Caki2 (cell line): Measurements from ENCODE around the gene MYH11. TPM values are rescaled to one million over a fixed set of nuclear protein-coding genes. Genes with fewer than 3 reads are reported as not detected.
"Not testable (repeated sequence)": the region's sequence is repeated elsewhere in the genome, so short reads cannot be mapped to it uniquely, and the experiment has no call there.

Experiments used
- DNase-seq: peaks from one replicate; pipeline ENCODE4 v3.0.0-alpha.2; 2015; ENCODE audit warnings: low read depth
- in situ Hi-C: cut with HindIII; loops from 2 replicates; pipeline ENCODE4 v1.10.0; 2016; ENCODE audit warnings: low sequenced_read_pairs, low pct_unique_long_range_greater_than_20kb, mixed read lengths
- total RNA-seq: library from RNA; depleted of rRNA; stranded (reverse); fragments of >200 nt; shearing (Covaris generic); gene quantifications from 2 replicates; pipeline ENCODE4 v1.2.3, GENCODE V29; 2014; ENCODE audit warnings: low replicate concordance; rRNA removed

Gene MYH11
- total RNA-seq, 1 experiment from 2014 or later: not detected

DNA sequence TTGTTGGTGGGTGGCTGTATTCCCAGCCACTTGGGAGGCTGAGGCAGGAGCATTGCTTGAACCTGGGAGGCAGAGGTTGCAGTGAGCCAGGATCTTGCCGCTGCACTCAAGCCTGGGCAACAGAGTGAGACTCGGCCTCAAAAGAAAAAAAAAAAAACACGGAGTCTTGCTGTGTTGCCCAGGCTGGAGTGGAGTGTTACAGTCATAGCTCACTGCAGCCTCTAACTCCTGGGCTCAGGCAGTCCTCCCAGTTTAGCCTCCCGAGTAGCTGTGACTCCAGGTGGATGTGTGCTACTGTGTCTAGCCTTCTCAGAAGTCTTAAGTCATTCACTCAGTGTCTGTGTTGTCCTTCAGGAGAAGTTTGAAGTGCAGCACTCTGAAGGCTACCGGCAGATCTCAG, 179.4 kb downstream of the MYH11 start:
- in situ Hi-C loops: no loop called here

DNA sequence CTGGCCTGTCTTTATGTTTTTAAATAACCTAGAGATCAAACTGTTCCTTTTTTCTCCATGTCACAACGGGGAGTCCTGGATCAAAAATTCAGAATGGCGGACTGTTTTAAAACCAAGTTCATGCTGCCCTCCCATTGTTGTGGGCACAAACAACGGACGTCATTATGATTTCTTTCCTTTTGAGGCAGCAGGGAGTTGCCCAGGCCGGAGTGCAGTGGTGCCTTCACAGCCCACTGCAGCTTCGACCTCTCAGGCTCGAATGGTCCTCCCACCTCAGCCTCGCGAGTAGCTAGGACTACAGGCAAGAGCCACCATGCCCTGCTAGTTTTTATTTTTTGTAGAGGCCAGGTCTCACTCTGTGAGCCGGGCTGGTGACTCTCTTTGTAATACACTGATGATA, 180.3 kb downstream of the MYH11 start:
- DNase-seq: no peak
- in situ Hi-C loops: no loop called here

More for the DNA sequence above, 179.4 kb downstream of the MYH11 start:
- no peak for DNase-seq

GRCh38 chr16:15674571-15674970, 182.3 kb downstream of the MYH11 start:
- DNase-seq: no peak
- in situ Hi-C loops: no loop called here

GRCh38 chr16:15672514-15673167, 184.2 kb downstream of the MYH11 start:
- in situ Hi-C loops: no loop called here
- DNase-seq: peak; percentile 96

GRCh38 chr16:15672127-15672513, 184.7 kb downstream of the MYH11 start:
- in situ Hi-C loops: not testable (repeated sequence)

DNA sequence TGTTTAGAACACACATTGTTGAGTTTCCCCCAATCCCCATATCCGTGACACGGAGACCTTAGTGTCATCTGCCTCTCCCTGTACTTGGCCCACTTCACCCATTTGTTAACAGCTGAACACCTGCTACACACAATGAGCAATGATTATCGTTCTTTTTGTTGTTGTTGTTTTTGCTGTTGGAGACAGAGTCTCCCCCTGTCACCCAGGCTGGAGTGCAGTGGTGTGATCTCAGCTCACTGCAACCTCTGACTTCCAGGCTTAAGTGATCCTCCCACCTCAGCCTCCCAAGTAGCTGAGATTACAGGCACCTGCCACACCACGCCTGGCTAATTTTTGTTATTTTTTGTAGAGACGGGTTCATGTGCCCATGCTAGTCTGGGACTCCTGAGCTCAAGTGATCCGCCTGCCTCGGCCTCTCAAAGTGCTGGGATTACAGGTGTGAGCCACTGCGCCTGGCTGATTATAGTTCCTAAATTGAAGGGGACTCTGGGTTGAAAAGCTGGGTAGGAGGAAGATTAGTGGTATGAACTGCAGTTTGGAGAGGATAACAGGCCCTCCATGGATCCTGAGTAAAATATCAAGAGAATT, 185.2 kb downstream of the MYH11 start:
- in situ Hi-C loops: no loop called here

More at GRCh38 chr16:15672127-15672513, 184.7 kb downstream of the MYH11 start:
- not testable (repeated sequence) for DNase-seq

GRCh38 chr16:15667091-15667742, 189.6 kb downstream of the MYH11 start:
- in situ Hi-C loops: no loop called here
- no peak for DNase-seq

More for the DNA sequence above, 185.2 kb downstream of the MYH11 start:
- no peak for DNase-seq

GRCh38 chr16:15665107-15665506, 191.7 kb downstream of the MYH11 start:
- in situ Hi-C loops: no loop called here
- no peak for DNase-seq

- DNase-seq: no peak
- in situ Hi-C loops: no loop called here
Observed at GRCh38 chr16:15660203-15660601, 196.6 kb downstream of the MYH11 start.

GRCh38 chr16:15658556-15658955, 198.3 kb downstream of the MYH11 start:
- DNase-seq: no peak
- in situ Hi-C loops: no loop called here

GRCh38 chr16:15658149-15658548, 198.7 kb downstream of the MYH11 start:
- in situ Hi-C loops: no loop called here
- no peak for DNase-seq

DNA sequence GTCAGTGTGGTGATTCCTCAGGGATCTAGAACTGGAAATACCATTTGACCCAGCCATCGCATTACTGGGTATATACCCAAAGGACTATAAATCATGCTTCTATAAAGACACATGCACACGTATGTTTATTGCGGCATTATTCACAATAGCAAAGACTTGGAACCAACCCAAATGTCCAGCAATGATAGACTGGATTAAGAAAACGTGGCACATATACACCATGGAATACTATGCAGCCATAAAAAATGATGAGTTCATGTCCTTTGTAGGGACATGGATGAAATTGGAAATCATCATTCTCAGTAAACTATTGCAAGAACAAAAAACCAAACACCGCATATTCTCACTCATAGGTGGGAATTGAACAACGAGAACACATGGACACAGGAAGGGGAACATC, 201.3 kb downstream of the MYH11 start:
- DNase-seq, in situ Hi-C loops: not testable (repeated sequence)

DNA sequence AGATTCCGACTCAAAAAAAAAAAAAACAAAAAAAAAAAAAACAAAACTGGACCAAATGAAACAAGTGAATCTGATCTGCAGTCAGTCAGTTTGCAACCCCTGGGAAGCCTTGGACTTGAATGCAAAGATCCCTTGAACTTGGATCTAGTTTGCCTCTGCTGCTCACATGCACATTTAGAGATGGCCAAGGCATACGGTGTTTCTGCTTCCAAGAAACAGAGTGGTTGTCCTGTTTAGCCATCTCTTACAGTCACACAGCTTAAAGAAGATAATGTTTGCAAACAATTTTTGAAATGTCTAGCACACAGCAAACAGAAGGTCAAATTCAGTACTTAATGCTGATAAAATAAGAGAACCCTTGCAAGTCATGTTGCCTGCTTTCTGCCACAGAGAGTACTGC, 202.2 kb downstream of the MYH11 start:
- in situ Hi-C loops: no loop called here
- no peak for DNase-seq

DNA sequence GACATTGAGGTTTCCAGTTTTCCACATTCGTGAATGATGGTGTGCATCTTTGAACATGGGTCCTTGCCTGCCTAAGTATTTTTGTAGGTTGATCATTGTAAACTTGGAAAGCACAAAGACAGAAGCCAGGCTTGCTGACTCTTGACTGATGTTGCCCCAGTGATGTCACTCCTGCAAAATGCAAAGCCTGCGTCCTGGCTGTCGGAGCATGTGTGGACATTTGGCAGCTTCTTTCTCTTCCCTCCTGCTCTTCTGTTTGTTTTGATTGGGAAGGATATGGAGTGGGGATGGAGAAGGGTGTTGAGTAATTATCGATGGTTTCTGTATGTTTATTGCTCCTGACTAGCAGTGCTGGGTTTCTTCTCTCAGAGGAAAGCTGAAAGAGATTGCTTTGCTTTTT, 203.6 kb downstream of the MYH11 start:
- in situ Hi-C loops: no loop called here
- DNase-seq: peak; percentile 47

Other genes starting within 250 kb of the MYH11 start
- gene MARF1, start 213.9 kb downstream of the MYH11 start, total RNA-seq: 1.7 and 3.5 TPM in 2 replicates
- gene NDE1, start 206.8 kb downstream of the MYH11 start, total RNA-seq: 50.5 and 73.2 TPM in 2 replicates
- 121 and 130 TPM in 2 replicates for gene CEP20, start 31.6 kb upstream of the MYH11 start, total RNA-seq
- gene ABCC1, start 92.6 kb upstream of the MYH11 start, total RNA-seq: 42.8 and 51.5 TPM in 2 replicates